ENCODE measurements around the gene CACNA1E. TPM values are rescaled to one million over a fixed set of nuclear protein-coding genes. Genes with fewer than 3 reads are reported as not detected.
A peak's percentile ranks its signal among the peaks of the same experiment; 100 is the strongest.

The CACNA1E gene
- total and polyA plus RNA-seq, 2 of the 13 experiments (the other 11 are each of a cell fraction or from before 2014, with no cell fraction given) = not detected

DNA sequence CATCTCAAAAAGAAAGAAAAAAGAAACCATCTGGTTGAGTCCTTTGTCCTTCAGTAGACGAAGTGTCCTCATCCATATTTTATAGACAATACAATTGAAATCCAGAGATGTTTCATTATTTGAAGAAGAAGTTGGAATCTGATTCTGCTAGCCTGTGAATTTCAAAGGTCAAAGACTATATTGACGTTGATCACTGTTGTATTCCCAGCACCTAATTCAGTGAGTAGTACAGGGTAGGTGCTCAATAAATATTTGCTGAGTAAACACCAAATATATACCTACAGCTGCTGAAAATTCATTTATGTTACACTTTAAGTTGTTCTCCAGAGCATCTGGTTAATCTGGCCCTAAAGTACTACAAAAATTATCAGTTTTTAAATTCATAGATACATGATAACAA, 135.2 kb downstream of the CACNA1E start (continued):
- TF ChIP-seq, protein P1, sequence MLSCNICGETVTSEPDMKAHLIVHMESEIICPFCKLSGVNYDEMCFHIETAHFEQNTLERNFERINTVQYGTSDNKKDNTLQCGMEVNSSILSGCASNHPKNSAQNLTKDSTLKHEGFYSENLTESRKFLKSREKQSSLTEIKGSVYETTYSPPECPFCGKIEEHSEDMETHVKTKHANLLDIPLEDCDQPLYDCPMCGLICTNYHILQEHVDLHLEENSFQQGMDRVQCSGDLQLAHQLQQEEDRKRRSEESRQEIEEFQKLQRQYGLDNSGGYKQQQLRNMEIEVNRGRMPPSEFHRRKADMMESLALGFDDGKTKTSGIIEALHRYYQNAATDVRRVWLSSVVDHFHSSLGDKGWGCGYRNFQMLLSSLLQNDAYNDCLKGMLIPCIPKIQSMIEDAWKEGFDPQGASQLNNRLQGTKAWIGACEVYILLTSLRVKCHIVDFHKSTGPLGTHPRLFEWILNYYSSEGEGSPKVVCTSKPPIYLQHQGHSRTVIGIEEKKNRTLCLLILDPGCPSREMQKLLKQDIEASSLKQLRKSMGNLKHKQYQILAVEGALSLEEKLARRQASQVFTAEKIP (CRISPR knock-in tag; IDR thresholded peaks at IDR 0.05; ENCODE audit: borderline replicate concordance) = no peak
- peak; percentile 36; the same call in 1 of the 2 replicates for TF ChIP-seq MAFF (IDR thresholded peaks at IDR 0.05; ENCODE audit: low read depth, low read length)
- TF ChIP-seq, protein P2, sequence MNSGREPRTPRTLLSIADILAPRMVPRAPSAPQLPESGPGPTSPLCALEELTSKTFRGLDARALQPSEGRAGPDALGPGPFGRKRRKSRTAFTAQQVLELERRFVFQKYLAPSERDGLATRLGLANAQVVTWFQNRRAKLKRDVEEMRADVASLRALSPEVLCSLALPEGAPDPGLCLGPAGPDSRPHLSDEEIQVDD (CRISPR knock-in tag; IDR thresholded peaks at IDR 0.05; ENCODE audit: borderline replicate concordance) = no peak
- TF ChIP-seq, protein P3, sequence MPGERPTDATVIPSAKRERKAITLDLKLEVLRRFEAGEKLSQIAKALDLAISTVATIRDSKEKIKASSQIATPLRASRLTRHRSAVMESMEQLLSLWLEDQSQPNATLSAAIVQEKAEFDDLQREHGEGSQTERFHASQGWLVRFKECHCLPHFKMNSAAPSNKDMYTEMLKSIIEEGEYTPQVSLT (CRISPR knock-in tag; IDR thresholded peaks at IDR 0.05; ENCODE audit: borderline replicate concordance, low read depth) = no peak

DNA sequence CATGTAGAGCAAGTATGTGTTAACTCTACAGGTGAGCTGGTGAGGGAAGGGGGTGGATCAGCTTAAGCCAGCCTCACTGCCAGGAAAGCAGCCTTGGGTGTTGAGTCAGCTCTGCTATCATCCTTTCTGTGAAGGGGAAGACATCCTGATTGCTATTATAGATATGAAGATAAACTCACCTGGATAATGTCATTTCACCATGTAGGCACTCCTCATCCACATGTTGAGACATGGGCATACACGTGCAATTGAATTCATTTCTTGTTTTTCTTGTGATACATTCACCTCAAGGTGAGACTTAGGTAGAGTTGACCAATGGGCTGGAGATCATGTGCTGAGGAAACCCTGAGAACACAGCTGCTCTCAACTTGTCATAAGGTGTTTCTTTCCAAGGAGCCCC, 136.9 kb downstream of the CACNA1E start:
- 0% methylated on average over 1 of the region's 1 CpG for WGBS (ENCODE audit: low lambda C conversion rate)
- ChIA-PET CTCF (ENCODE audit: low intra/inter-chr PET ratio, low total read pairs) (no interaction called here), POLR2A (no interaction called here)
- Histone ChIP-seq H3K79me2 (ENCODE audit: insufficient read depth, low read length) (no peaks in the 10 kb centered on the region), H3K4me1 (ENCODE audit: insufficient read depth, low read length) (no peaks in the 10 kb centered on the region), H3K4me3 (replicated peaks in 1 of 3; ENCODE audit: insufficient read depth in 1 of 3, low read depth in 2 of 3, low read length in 3 of 3) (no peak overlapping the region), H4K20me1 (ENCODE audit: insufficient read depth, low read length) (no peaks in the 10 kb centered on the region), H3K9ac (ENCODE audit: insufficient read depth, low read depth, low read length) (no peak overlapping the region), H3K36me3 (replicated peaks in 1 of 2; ENCODE audit: control insufficient read depth in 1 of 2, insufficient read depth in 2 of 2, low read length in 2 of 2) (no peaks in the 10 kb centered on the region), H3K4me2 (ENCODE audit: low read depth, low read length) (no peak overlapping the region), H3K27me3 (ENCODE audit: control insufficient read depth in 1 of 2, insufficient read depth in 2 of 2, low read length in 2 of 2) (no peaks in the 10 kb centered on the region), H2AFZ (ENCODE audit: low read length) (no peak overlapping the region), H3K9me3 (ENCODE audit: low read length) (no peaks in the 10 kb centered on the region), H3K27ac (ENCODE audit: extremely low read length, insufficient read depth, low read length) (no peak overlapping the region)
- DNase-seq (ENCODE audit: low spot score) (no peak), ATAC-seq (no peak), FAIRE-seq (no peak)
- intact Hi-C loops (cut with micrococcal nuclease; ENCODE audit: unreplicated experiment) (no loop called here), in situ Hi-C loops (cut with HindIII; ENCODE audit: extremely low pct_ligation_motif_present, low pct_unique_long_range_greater_than_20kb) (no loop called here)
- no TSS peak for BruUV-seq (replicated peaks)
- TF ChIP-seq, protein P4, sequence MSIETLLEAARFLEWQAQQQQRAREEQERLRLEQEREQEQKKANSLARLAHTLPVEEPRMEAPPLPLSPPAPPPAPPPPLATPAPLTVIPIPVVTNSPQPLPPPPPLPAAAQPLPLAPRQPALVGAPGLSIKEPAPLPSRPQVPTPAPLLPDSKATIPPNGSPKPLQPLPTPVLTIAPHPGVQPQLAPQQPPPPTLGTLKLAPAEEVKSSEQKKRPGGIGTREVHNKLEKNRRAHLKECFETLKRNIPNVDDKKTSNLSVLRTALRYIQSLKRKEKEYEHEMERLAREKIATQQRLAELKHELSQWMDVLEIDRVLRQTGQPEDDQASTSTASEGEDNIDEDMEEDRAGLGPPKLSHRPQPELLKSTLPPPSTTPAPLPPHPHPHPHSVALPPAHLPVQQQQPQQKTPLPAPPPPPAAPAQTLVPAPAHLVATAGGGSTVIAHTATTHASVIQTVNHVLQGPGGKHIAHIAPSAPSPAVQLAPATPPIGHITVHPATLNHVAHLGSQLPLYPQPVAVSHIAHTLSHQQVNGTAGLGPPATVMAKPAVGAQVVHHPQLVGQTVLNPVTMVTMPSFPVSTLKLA (IDR thresholded peaks at IDR 0.05) = peak; percentile 81
- no peak for TF ChIP-seq DNMT3B (CRISPR knock-in tag; conservative IDR thresholded peaks at IDR 0.05)

All from HepG2 (cell line).